A549 (cell line): ENCODE measurements around the gene ZNF593OS. TPM values are rescaled to one million over a fixed set of nuclear protein-coding genes. Genes with fewer than 3 reads are reported as not detected.

ENCODE experiments used
- ATAC-seq, 2 experiments: fragments of 200-7000 bp in 1 of 2; fragments of >200 bp in 1 of 2; cut with Nextera tagmentation in 1 of 2; cut with Tn5 transposase in 1 of 2; 3 replicates each; pipeline versions ENCODE4 v1.8.0 to v1.9.1; 2018 to 2020; ENCODE audit warnings: mild to moderate bottlenecking in 1 of 2, moderate library complexity in 1 of 2
- CTCF ChIA-PET: fragments of 300-600 bp; sonication (Branson Sonifier 250); formaldehyde crosslinking; extraction: SDS; loops from one replicate; lab custom pipeline; 2021; ENCODE audit warnings: antibody characterized with exemption, inconsistent platforms; lab: Yijun Ruan, JAX
- POLR2A ChIA-PET: fragments of 350-600 bp; formaldehyde crosslinking; extraction: SDS; loops from one replicate; lab custom pipeline; 2021; ENCODE audit warnings: antibody characterized with exemption, inconsistent platforms; lab: Yijun Ruan, JAX
- DNase-seq, 2 experiments: peaks; one replicate each; pipeline versions ENCODE4 v3.0.0 to v3.0.0-alpha.2; 2011 to 2016; ENCODE audit warnings: low read depth in 1 of 2, low spot score in 1 of 2
- FAIRE-seq: peaks from 2 replicates; lab custom pipeline; 2011; peaks lifted over from hg19 to GRCh38; lab: Jason Lieb, UNC
- H3K27ac ChIP-seq, 2 experiments: fragments of >200 bp; sonication (Bioruptor Twin); formaldehyde crosslinking; 3 replicates each; pipeline ENCODE4 v1.5.1; 2016 to 2017
- H3K4me1 ChIP-seq: fragments of >200 bp; sonication (Bioruptor Twin); formaldehyde crosslinking; 3 replicates; pipeline ENCODE4 v1.6.1; 2016
- H3K4me2 ChIP-seq: fragments of >200 bp; sonication (Bioruptor Twin); formaldehyde crosslinking; 3 replicates; pipeline ENCODE4 v1.6.1; 2016
- H3K4me3 ChIP-seq: fragments of >200 bp; sonication (Bioruptor Twin); formaldehyde crosslinking; 3 replicates; pipeline ENCODE4 v1.5.1; 2016
- H3K9me3 ChIP-seq: fragments of >200 bp; sonication (Bioruptor Twin); formaldehyde crosslinking; 3 replicates; pipeline ENCODE4 v1.6.1; 2016
- BHLHE40 ChIP-seq: IDR thresholded peaks from 2 replicates; pipeline ENCODE4 v1.6.1; 2012; ENCODE audit warnings: low read depth, low read length, inconsistent platforms
- CEBPB ChIP-seq, 2 experiments: fragments of >200 bp in 1 of 2; sonication (Bioruptor Twin) in 1 of 2; formaldehyde crosslinking in 1 of 2; IDR thresholded peaks; 2 replicates each; pipeline ENCODE4 v1.6.1; 2012 to 2016
- CHD2 ChIP-seq: fragments of 150-350 bp; IDR thresholded peaks from 2 replicates; pipeline ENCODE4 v1.6.1; 2014; ENCODE audit warnings: low read length; ENCODE audit not compliant: partially characterized antibody
- CHD4 ChIP-seq: fragments of 200-600 bp; sonication (generic); IDR thresholded peaks from 2 replicates; pipeline ENCODE4 v1.6.1; 2016; ENCODE audit warnings: antibody characterized with exemption, mild to moderate bottlenecking, borderline replicate concordance
- EHF ChIP-seq: fragments of 250-450 bp; sonication (Bioruptor Pico); IDR thresholded peaks from 2 replicates; pipeline ENCODE4 v1.5.0; 2020; ENCODE audit warnings: mild to moderate bottlenecking
- ELK1 ChIP-seq: fragments of 150-350 bp; IDR thresholded peaks from 2 replicates; pipeline ENCODE4 v1.6.1; 2014; ENCODE audit warnings: low read depth, mild to moderate bottlenecking, low read length
- FOSL2 ChIP-seq, 2 experiments: fragments of 450-650 bp in 1 of 2; fragments of >200 bp in 1 of 2; sonication (Bioruptor Twin) in 1 of 2; formaldehyde crosslinking; IDR thresholded peaks; 2 replicates each; pipeline versions ENCODE4 v1.5.0 to v1.6.1; 2016 to 2020; ENCODE audit warnings: mild to moderate bottlenecking in 1 of 2, moderate library complexity in 1 of 2
- HDAC2 ChIP-seq: fragments of 200-600 bp; sonication (generic); IDR thresholded peaks from 2 replicates; pipeline ENCODE4 v1.6.1; 2016
- HOXB5 ChIP-seq: fragments of 250-450 bp; sonication (Bioruptor Pico); IDR thresholded peaks from 2 replicates; pipeline ENCODE4 v1.5.0; 2020; ENCODE audit warnings: mild to moderate bottlenecking, moderate library complexity
- JUN ChIP-seq, 2 experiments: fragments of >200 bp; sonication (Bioruptor Twin); formaldehyde crosslinking; IDR thresholded peaks; 2 replicates in 1 of 2; 3 replicates in 1 of 2; pipeline ENCODE4 v1.6.1; 2016 to 2017
- KDM1A ChIP-seq: fragments of 200-600 bp; sonication (generic); IDR thresholded peaks from 2 replicates; pipeline ENCODE4 v1.6.1; 2016; ENCODE audit warnings: low read depth, mild to moderate bottlenecking
- MAX ChIP-seq: IDR thresholded peaks from 2 replicates; pipeline ENCODE4 v1.6.1; 2012
- MAZ ChIP-seq: fragments of 150-350 bp; IDR thresholded peaks from 2 replicates; pipeline ENCODE4 v1.6.1; 2014; ENCODE audit warnings: antibody characterized with exemption, low read depth, low read length, borderline replicate concordance
- NFE2L2 ChIP-seq: fragments of 150-350 bp; conservative IDR thresholded peaks from 2 replicates; pipeline ENCODE4 v1.6.1; 2014; ENCODE audit warnings: low read length
- NPAS2 ChIP-seq: fragments of 250-450 bp; sonication (Bioruptor Pico); IDR thresholded peaks from 2 replicates; pipeline ENCODE4 v1.8.0; 2022; ENCODE audit warnings: mild to moderate bottlenecking, moderate library complexity, borderline replicate concordance
- NR3C1 ChIP-seq: fragments of >200 bp; sonication (Bioruptor Twin); formaldehyde crosslinking; IDR thresholded peaks from 3 replicates; pipeline ENCODE4 v1.6.1; 2017
- RAD21 ChIP-seq, 2 experiments: fragments of >200 bp in 1 of 2; sonication (Bioruptor Twin) in 1 of 2; formaldehyde crosslinking in 1 of 2; IDR thresholded peaks in 1 of 2; conservative IDR thresholded peaks in 1 of 2; 2 replicates in 1 of 2; 3 replicates in 1 of 2; pipeline ENCODE4 v1.6.1; 2012 to 2018; ENCODE audit warnings: inconsistent platforms in 1 of 2
- RARB ChIP-seq: fragments of 250-450 bp; sonication (Bioruptor Pico); IDR thresholded peaks from 2 replicates; pipeline ENCODE4 v1.8.0; 2021; ENCODE audit warnings: mild to moderate bottlenecking, moderate library complexity
- RCOR1 ChIP-seq: fragments of 150-350 bp; IDR thresholded peaks from 2 replicates; pipeline ENCODE4 v1.6.1; 2014; ENCODE audit warnings: antibody characterized with exemption, low read length, low read depth
- RNF2 ChIP-seq: fragments of 200-600 bp; sonication (generic); IDR thresholded peaks from 2 replicates; pipeline ENCODE4 v1.6.1; 2016; ENCODE audit warnings: low read depth, mild to moderate bottlenecking, antibody characterized with exemption, moderate library complexity, borderline replicate concordance
- SREBF2 ChIP-seq: fragments of 450-650 bp; IDR thresholded peaks from 2 replicates; pipeline ENCODE4 v1.6.1; 2014; ENCODE audit warnings: mild to moderate bottlenecking, moderate library complexity
- TFCP2L1 ChIP-seq: fragments of 250-450 bp; sonication (Bioruptor Pico); IDR thresholded peaks from 2 replicates; pipeline ENCODE4 v1.5.0; 2021; ENCODE audit warnings: mild to moderate bottlenecking
- ZFP36 ChIP-seq: fragments of 450-650 bp; IDR thresholded peaks from 2 replicates; pipeline ENCODE4 v1.6.1; 2014; ENCODE audit warnings: borderline replicate concordance; ENCODE audit not compliant: partially characterized antibody
- ZNF302 ChIP-seq: fragments of 250-450 bp; sonication (Bioruptor Pico); IDR thresholded peaks from 2 replicates; pipeline ENCODE4 v1.9.0; 2021; ENCODE audit warnings: inconsistent platforms, mild to moderate bottlenecking, moderate library complexity
- WGBS: methylation state at CpG from one replicate; pipeline ENCODE4 v1.1.6; 2017; ENCODE audit errors: missing lambda C conversion rate; 5-methylcytosine and 5-hydroxymethylcytosine counted together
- polyA plus RNA-seq, 4 experiments: library from polyadenylated mRNA; depleted of rRNA in 3 of 4; stranded (reverse); fragments of >200 nt; fragmentation: RNase III in 1 of 4; extraction: RNeasy Plus Mini Kit Qiagen cat#74134 plus additional on column Dnase treatment in 1 of 4; gene quantifications; 2 replicates in 3 of 4; 3 replicates in 1 of 4; pipeline ENCODE4 v1.2.3, GENCODE V29; 2011 to 2017
- TF ChIP-seq, protein P1 (sequence below): fragments of 250-450 bp; sonication (Bioruptor Pico); IDR thresholded peaks from 2 replicates; pipeline ENCODE4 v1.5.0; 2021; ENCODE audit warnings: mild to moderate bottlenecking, moderate library complexity, borderline replicate concordance
- TF ChIP-seq, protein P2 (sequence below): fragments of 250-450 bp; sonication (Bioruptor Pico); IDR thresholded peaks from 2 replicates; pipeline ENCODE4 v1.5.0; 2020; ENCODE audit warnings: low read depth, mild to moderate bottlenecking, moderate library complexity
- TF ChIP-seq, protein P3 (sequence below): fragments of >200 bp; sonication (Bioruptor Twin); formaldehyde crosslinking; IDR thresholded peaks from 2 replicates; pipeline ENCODE4 v1.6.1; 2016
- TF ChIP-seq, protein P4 (sequence below): fragments of 450-650 bp; IDR thresholded peaks from 2 replicates; pipeline ENCODE4 v1.6.1; 2014; ENCODE audit warnings: antibody characterized with exemption

ZNF593OS gene
- polyA plus RNA-seq, 2 of the 4 experiments (the other 2 are of a cell fraction), result not detected

DNA sequence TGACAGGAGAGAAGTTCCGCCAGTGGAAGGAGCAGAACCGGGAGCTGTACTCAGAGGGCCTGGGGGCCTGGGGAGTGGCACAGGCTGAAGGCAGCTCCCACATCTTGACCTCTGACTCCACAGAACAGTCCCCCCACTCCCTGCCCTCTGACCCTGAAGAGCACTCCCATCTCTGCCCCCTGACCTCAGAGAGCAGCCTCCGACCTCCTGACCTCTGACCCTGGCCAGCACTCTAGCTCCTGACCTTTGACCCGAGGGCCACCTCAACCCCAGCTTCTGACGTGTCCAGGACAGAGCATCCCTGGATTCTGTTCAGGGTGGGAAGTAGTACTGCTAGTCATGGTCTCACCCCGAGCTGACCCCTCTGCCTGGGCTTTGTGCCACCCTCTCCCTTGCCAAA lies 17.7 kb upstream of the ZNF593OS start:
- Histone ChIP-seq H3K4me3 (no peak overlapping the region), H3K4me2 (no peak overlapping the region), H3K4me1 (no peaks in the 10 kb centered on the region), H3K27ac (no peak overlapping the region), H3K9me3 (no peaks in the 10 kb centered on the region)
- ChIA-PET CTCF (interaction anchor here (0.7 to 3.2 kb wide), 6 partner anchors 9 to 202 kb away, joined by 3 to 15 read pairs (median 4); partner anchors contain the start of genes CEP85 and ZNF593), POLR2A (interaction anchor here (0.6 kb wide), 1 partner anchor 42 kb away, joined by 3 read pairs; no protein-coding TSS in a partner anchor)
- 62% methylated on average over 6 of the region's 6 CpGs for WGBS
- DNase-seq, result no peak
- TF ChIP-seq RCOR1 (no peak), HDAC2 (no peak), CHD2 (no peak), BHLHE40 (no peak), RAD21 (conservative IDR thresholded peaks at IDR 0.05 in 1 of 2, IDR thresholded peaks at IDR 0.05 in 1 of 2) (no peak)
- TF ChIP-seq, protein P1, sequence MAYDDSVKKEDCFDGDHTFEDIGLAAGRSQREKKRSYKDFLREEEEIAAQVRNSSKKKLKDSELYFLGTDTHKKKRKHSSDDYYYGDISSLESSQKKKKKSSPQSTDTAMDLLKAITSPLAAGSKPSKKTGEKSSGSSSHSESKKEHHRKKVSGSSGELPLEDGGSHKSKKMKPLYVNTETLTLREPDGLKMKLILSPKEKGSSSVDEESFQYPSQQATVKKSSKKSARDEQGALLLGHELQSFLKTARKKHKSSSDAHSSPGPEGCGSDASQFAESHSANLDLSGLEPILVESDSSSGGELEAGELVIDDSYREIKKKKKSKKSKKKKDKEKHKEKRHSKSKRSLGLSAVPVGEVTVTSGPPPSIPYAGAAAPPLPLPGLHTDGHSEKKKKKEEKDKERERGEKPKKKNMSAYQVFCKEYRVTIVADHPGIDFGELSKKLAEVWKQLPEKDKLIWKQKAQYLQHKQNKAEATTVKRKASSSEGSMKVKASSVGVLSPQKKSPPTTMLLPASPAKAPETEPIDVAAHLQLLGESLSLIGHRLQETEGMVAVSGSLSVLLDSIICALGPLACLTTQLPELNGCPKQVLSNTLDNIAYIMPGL (CRISPR knock-in tag), result no peak
- TF ChIP-seq, protein P2, sequence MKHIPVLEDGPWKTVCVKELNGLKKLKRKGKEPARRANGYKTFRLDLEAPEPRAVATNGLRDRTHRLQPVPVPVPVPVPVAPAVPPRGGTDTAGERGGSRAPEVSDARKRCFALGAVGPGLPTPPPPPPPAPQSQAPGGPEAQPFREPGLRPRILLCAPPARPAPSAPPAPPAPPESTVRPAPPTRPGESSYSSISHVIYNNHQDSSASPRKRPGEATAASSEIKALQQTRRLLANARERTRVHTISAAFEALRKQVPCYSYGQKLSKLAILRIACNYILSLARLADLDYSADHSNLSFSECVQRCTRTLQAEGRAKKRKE, result no peak
- no peak for ATAC-seq
- FAIRE-seq, result no peak

DNA sequence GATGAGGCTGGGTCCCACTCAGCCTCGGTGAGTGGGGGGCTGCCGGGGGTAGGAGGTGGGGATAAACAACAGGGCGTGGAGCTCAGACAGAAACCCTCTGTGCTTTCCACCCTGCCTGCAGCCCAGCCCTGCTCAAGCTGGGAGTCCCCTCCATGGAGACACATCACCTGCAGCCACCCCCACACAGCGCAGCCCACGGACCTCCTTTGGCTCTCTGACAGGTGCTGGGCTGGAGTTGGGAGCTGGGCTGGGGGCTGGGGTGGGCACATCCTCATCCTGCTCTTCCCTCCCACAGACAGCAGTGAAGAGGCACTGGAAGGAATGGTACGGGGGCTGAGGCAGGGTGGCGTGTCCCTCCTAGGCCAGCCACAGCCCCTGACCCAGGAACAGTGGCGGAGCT lies 16.8 kb upstream of the ZNF593OS start:
- no peak for ATAC-seq
- CTCF ChIA-PET, result interaction anchor here (1.6 to 3.2 kb wide), 3 partner anchors 10 to 46 kb away, joined by 4 to 15 read pairs (median 13); partner anchors contain the start of genes CEP85 and ZNF593

DNA sequence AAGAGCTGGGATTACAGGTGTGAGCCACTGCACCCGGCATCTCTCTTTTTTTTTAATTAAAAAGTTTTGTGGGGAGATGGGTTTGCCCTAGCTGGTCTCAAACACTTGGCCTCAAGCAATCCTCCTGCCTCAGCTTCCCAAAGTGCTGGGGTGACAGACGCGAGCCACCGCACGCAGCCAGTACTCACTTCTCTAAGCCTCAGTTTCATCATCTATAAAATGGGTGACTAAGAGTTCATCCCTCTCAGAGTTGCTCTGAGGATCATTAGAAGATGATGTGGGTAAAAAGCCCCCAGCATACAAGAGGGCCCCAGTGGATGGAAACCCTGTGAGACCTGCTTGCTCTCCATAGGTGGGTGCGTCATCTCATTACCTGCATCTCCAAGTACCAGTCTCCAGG lies 16.2 kb upstream of the ZNF593OS start:
- 89% methylated on average over 6 of the region's 6 CpGs for WGBS
- DNase-seq, result no peak
- no peak overlapping the region for H3K4me2 ChIP-seq
- ChIA-PET CTCF (interaction anchor here (1.1 to 3.2 kb wide), 2 partner anchors 46 to 47 kb away, joined by 3 to 15 read pairs; partner anchors contain the start of gene CEP85), POLR2A (no interaction called here)
- H3K27ac ChIP-seq, result no peak overlapping the region
- no peak for ATAC-seq
- H3K9me3 ChIP-seq, result no peaks in the 10 kb centered on the region
- no peak for FAIRE-seq
- H3K4me3 ChIP-seq, result no peak overlapping the region
- H3K4me1 ChIP-seq, result no peaks in the 10 kb centered on the region
- TF ChIP-seq, protein P3, sequence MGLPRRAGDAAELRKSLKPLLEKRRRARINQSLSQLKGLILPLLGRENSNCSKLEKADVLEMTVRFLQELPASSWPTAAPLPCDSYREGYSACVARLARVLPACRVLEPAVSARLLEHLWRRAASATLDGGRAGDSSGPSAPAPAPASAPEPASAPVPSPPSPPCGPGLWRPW, result no peak
- TF ChIP-seq CHD2 (no peak), SREBF2 (no peak), MAZ (no peak), ELK1 (no peak), CEBPB (IDR thresholded peaks at IDR 0.05) (no peak), JUN (IDR thresholded peaks at IDR 0.05) (no peak), RARB (no peak), NPAS2 (CRISPR knock-in tag) (no peak), HDAC2 (no peak), HOXB5 (CRISPR knock-in tag) (no peak), FOSL2 (IDR thresholded peaks at IDR 0.05) (no peak), FOSL2 (CRISPR knock-in tag; IDR thresholded peaks at IDR 0.05) (no peak)
- TF ChIP-seq, protein P2, result no peak
- TF ChIP-seq, protein P4, sequence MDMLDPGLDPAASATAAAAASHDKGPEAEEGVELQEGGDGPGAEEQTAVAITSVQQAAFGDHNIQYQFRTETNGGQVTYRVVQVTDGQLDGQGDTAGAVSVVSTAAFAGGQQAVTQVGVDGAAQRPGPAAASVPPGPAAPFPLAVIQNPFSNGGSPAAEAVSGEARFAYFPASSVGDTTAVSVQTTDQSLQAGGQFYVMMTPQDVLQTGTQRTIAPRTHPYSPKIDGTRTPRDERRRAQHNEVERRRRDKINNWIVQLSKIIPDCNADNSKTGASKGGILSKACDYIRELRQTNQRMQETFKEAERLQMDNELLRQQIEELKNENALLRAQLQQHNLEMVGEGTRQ, result no peak

More for the DNA sequence above, 16.8 kb upstream of the ZNF593OS start:
- H3K9me3 ChIP-seq, result no peaks in the 10 kb centered on the region
- POLR2A ChIA-PET, result no interaction called here
- H3K4me3 ChIP-seq, result no peak overlapping the region
- no peak overlapping the region for H3K4me2 ChIP-seq
- TF ChIP-seq FOSL2 (IDR thresholded peaks at IDR 0.05) (no peak), FOSL2 (CRISPR knock-in tag; IDR thresholded peaks at IDR 0.05) (no peak), ZFP36 (no peak), MAX (no peak), RNF2 (no peak), EHF (CRISPR knock-in tag) (no peak), ZNF302 (no peak), MAZ (no peak), BHLHE40 (no peak), NR3C1 (no peak), CHD4 (no peak), KDM1A (no peak), RCOR1 (no peak), NFE2L2 (no peak), JUN (IDR thresholded peaks at IDR 0.05) (no peak), TFCP2L1 (no peak), RARB (no peak), HDAC2 (no peak)
- TF ChIP-seq, protein P2, result no peak
- FAIRE-seq (no peak), DNase-seq (no peak)
- H3K4me1 ChIP-seq, result no peaks in the 10 kb centered on the region
- H3K27ac ChIP-seq, result no peak overlapping the region
- WGBS, result 100% methylated on average over 1 of the region's 8 CpGs
